ENCODE data around the gene GLB1L2.

GLB1L2 gene

GRCh38 chr11:134384406-134384805, 52.6 kb downstream of the GLB1L2 start:
- no peak for DNase-seq (ENCODE audit: low read depth in 2 of 3, low spot score in 2 of 3)

GRCh38 chr11:134385171-134385570, 53.4 kb downstream of the GLB1L2 start:
- DNase-seq (ENCODE audit: low read depth in 2 of 3, low spot score in 2 of 3) = no peak

GRCh38 chr11:134385774-134386565, 54.2 kb downstream of the GLB1L2 start:
- DNase-seq (ENCODE audit: low read depth in 2 of 3, low spot score in 2 of 3) = no peak

- no peak for DNase-seq (ENCODE audit: low read depth in 2 of 3, low spot score in 2 of 3)
These were observed 55.2 kb downstream of the GLB1L2 start for GRCh38 chr11:134386945-134387344.

- DNase-seq (ENCODE audit: low read depth in 2 of 3, low spot score in 2 of 3) = no peak
These were observed 55.7 kb downstream of the GLB1L2 start for GRCh38 chr11:134387501-134387900.

- no peak for DNase-seq (ENCODE audit: low read depth in 2 of 3, low spot score in 2 of 3)
These were observed 56.8 kb downstream of the GLB1L2 start for GRCh38 chr11:134388590-134388989.

GRCh38 chr11:134389464-134390180, 57.8 kb downstream of the GLB1L2 start:
- no peak for DNase-seq (ENCODE audit: low read depth in 2 of 3, low spot score in 2 of 3)

- DNase-seq (ENCODE audit: low read depth in 2 of 3, low spot score in 2 of 3) = no peak
These were observed 59.1 kb downstream of the GLB1L2 start for GRCh38 chr11:134390706-134391569.

GRCh38 chr11:134391656-134392055, 59.9 kb downstream of the GLB1L2 start:
- DNase-seq (ENCODE audit: low read depth in 2 of 3, low spot score in 2 of 3) = no peak

- no peak for DNase-seq (ENCODE audit: low read depth in 2 of 3, low spot score in 2 of 3)
These were observed 61.3 kb downstream of the GLB1L2 start for GRCh38 chr11:134392953-134393615.

- no peak for DNase-seq (ENCODE audit: low read depth in 2 of 3, low spot score in 2 of 3)
These were observed 61.9 kb downstream of the GLB1L2 start for GRCh38 chr11:134393638-134394037.

- no peak for DNase-seq (ENCODE audit: low read depth in 2 of 3, low spot score in 2 of 3)
These were observed 62.5 kb downstream of the GLB1L2 start for GRCh38 chr11:134394311-134394710.

- no peak for DNase-seq (ENCODE audit: low read depth in 2 of 3, low spot score in 2 of 3)
These were observed 63.2 kb downstream of the GLB1L2 start for GRCh38 chr11:134395002-134395401.

- DNase-seq (ENCODE audit: low read depth in 2 of 3, low spot score in 2 of 3) = no peak
These were observed 65.7 kb downstream of the GLB1L2 start for GRCh38 chr11:134397304-134398078.

GRCh38 chr11:134398079-134398444, 66.3 kb downstream of the GLB1L2 start:
- DNase-seq (ENCODE audit: low read depth in 2 of 3, low spot score in 2 of 3) = no peak

GRCh38 chr11:134398644-134399292, 67.0 kb downstream of the GLB1L2 start:
- no peak for DNase-seq (ENCODE audit: low read depth in 2 of 3, low spot score in 2 of 3)

GRCh38 chr11:134399293-134399654, 67.5 kb downstream of the GLB1L2 start:
- no peak for DNase-seq (ENCODE audit: low read depth in 2 of 3, low spot score in 2 of 3)

GRCh38 chr11:134399996-134400395, 68.2 kb downstream of the GLB1L2 start:
- no peak for DNase-seq (ENCODE audit: low read depth in 2 of 3, low spot score in 2 of 3)

- DNase-seq (ENCODE audit: low read depth in 2 of 3, low spot score in 2 of 3) = no peak
These were observed 70.3 kb downstream of the GLB1L2 start for GRCh38 chr11:134401825-134402809.

Data from activated CD8-positive, alpha-beta memory T cell treated with anti-CD3 and anti-CD28 coated beads for 48 hours (primary cell).